Measurements from ENCODE around the gene LRBA. TPM values are rescaled to one million over a fixed set of nuclear protein-coding genes. Genes with fewer than 3 reads are reported as not detected.

LRBA gene
- polyA plus RNA-seq, 3 donors from 2014 or later, result 18.1 to 25.3 (median 19.6) TPM

GRCh38 chr4:150723727-150724411 lies 291.2 kb downstream of the LRBA start:
- Mint-ChIP-seq H3K4me1 (peaks cover 0 to 41% of the 10 kb centered on the region in 2 donors), H3K36me3 (peaks cover 36 to 46% (median 45%) of the 10 kb centered on the region in 3 donors), H3K27me3 (ENCODE audit: low read depth in 3 of 3) (no peaks in the 10 kb centered on the region), H3K4me3 (no peak overlapping the region), H3K27ac (no peak overlapping the region), H3K9me3 (peaks cover 6 to 15% (median 9%) of the 10 kb centered on the region in 6 donors)
- DNase-seq, result no peak

DNA sequence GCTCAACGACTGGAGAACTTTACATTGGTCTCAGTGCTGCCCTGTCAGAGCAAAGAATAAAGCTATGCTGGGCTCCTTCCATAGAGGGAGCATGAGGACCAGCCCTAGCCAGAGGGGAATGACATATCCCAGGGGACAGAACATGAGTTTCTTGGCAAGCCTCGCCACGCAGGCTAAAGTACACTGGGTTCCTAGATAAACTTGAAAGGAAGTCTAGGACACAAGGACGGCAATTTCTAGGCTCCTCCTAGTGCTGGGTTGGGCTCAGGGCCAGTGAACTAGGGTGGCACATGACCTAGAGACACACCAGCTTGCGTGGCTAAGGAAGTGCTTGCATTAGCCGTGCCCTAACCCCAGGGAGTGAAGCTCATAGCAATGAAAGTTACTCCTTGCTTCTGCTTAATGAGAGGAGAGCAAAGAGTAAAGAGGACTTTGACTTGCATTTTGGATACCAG lies 292.1 kb downstream of the LRBA start:
- Mint-ChIP-seq H3K27me3 (ENCODE audit: low read depth in 3 of 3) (no peaks in the 10 kb centered on the region), H3K4me1 (peaks cover 0 to 34% of the 10 kb centered on the region in 2 donors), H3K4me3 (no peak overlapping the region), H3K27ac (no peak overlapping the region), H3K9me3 (peaks cover 6 to 15% (median 9%) of the 10 kb centered on the region in 6 donors), H3K36me3 (peaks cover 32 to 45% (median 40%) of the 10 kb centered on the region in 3 donors)
- DNase-seq, result no peak

DNA sequence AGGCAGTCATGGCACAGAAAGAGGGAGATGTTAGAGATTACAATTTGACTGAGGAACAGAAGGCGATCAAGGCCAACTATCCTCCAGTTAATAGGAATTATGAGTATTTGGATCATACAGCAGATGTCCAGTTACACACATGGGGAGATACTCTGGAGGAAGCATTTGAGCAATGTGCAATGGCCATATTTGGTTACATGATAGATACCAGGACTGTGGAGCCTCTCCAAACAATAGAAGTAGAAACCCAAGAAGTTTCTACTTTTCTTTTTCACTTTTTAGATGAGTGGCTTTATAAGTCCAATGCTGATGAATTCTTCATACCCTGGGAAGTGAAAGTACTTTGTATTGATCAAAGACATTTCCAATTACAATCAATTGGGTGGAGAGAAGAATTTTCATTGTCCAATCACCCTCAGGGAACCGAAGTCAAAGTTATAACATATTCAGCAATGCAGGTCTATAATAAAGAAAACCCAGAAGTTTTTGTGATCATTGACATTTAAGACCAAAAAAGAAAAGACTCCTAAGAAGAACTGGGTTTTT lies 294.0 kb downstream of the LRBA start:
- no peak overlapping the region for H3K4me3 Mint-ChIP-seq
- no peaks in the 10 kb centered on the region for H3K27me3 Mint-ChIP-seq (ENCODE audit: low read depth in 3 of 3)
- peaks cover 16 to 30% (median 23%) of the 10 kb centered on the region in 3 donors for H3K36me3 Mint-ChIP-seq
- peaks cover 0 to 27% of the 10 kb centered on the region in 2 donors for H3K4me1 Mint-ChIP-seq
- no peak for DNase-seq
- no peak overlapping the region for H3K27ac Mint-ChIP-seq
- H3K9me3 Mint-ChIP-seq, result peaks cover under 1 to 8% (median 5%) of the 10 kb centered on the region in 6 donors

- H3K36me3 Mint-ChIP-seq, result peaks cover 6 to 17% (median 13%) of the 10 kb centered on the region in 3 donors
- DNase-seq, result no peak
- no peak overlapping the region for H3K4me3 Mint-ChIP-seq
- H3K4me1 Mint-ChIP-seq, result peaks cover 0 to 17% of the 10 kb centered on the region in 2 donors
- H3K9me3 Mint-ChIP-seq, result no peaks in the 10 kb centered on the region
- H3K27me3 Mint-ChIP-seq (ENCODE audit: low read depth in 3 of 3), result no peaks in the 10 kb centered on the region
- peak overlapping the region in 1 of 6 donors; percentile 57 for H3K27ac Mint-ChIP-seq
Observed at GRCh38 chr4:150717952-150718351, 297.1 kb downstream of the LRBA start.

DNA sequence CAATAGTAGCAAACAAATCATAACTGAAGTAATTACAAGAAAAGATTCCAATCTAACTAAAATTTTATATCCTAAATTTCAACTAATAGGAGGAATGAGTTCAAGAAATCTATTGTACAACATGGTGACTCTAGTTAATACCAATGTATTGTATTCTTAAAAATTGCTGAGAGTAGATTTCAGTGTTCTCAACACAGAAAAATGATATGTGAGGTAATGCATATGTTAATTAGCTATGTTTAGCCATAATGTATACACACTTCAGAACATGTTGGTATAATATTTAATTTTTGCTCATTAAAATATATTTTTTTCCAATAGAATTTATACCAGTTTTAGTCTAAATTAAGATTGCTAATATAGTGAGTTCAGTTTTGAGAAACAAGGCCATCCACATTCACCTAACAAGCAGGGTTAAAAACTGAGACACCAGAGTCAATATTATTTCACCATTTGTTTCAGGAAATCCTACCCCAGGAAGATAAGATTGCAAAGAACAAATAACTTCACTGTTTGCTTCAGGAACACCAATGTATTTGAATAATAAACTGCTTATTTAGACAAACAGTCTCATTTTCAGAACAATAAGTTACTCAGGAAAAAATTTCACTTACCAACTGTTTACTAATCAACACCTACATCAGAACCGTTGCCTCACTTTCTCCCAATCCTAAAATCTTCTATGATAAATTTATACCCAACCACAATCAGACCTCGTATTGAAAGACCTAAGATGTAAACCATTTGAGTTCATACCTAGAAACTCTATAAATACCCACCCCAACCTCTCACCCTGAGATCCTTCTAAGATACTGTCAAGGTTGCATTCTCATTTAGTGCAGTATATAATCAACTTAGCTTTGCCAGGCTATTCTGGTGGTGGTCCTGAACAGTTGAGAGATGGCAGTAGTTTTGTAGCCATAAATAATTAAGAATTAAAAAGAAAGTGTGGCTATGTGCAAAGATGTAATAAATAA lies 300.3 kb downstream of the LRBA start:
- Mint-ChIP-seq H3K4me1 (no peaks in the 10 kb centered on the region), H3K36me3 (peaks cover 0 to 3% (median 3%) of the 10 kb centered on the region in 3 donors), H3K4me3 (no peak overlapping the region), H3K9me3 (no peaks in the 10 kb centered on the region), H3K27me3 (ENCODE audit: low read depth in 3 of 3) (no peaks in the 10 kb centered on the region), H3K27ac (no peak overlapping the region)
- no peak for DNase-seq

DNA sequence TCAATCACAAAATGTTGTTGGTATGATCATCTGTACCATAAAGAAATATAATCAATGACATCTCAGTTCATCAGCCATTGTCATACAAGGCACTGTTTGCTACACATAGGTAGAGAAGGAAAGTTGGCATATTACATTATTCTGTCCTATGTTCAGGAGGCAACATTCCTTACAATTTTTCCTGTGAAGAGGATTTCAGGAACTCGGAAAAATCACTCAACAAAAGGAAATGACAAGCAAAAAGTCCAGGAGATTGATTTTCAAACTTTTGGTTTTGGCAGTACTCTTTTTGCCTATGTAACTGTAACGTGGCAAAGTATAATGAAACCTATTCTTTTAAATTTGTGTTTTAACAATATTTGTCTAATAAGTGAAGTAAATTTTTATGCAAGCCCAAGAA lies 301.8 kb downstream of the LRBA start:
- Mint-ChIP-seq H3K27me3 (ENCODE audit: low read depth in 3 of 3) (no peaks in the 10 kb centered on the region), H3K9me3 (no peaks in the 10 kb centered on the region), H3K36me3 (peaks cover 0 to 3% (median 3%) of the 10 kb centered on the region in 3 donors), H3K4me1 (no peaks in the 10 kb centered on the region), H3K4me3 (no peak overlapping the region), H3K27ac (no peak overlapping the region)
- DNase-seq, result no peak

DNA sequence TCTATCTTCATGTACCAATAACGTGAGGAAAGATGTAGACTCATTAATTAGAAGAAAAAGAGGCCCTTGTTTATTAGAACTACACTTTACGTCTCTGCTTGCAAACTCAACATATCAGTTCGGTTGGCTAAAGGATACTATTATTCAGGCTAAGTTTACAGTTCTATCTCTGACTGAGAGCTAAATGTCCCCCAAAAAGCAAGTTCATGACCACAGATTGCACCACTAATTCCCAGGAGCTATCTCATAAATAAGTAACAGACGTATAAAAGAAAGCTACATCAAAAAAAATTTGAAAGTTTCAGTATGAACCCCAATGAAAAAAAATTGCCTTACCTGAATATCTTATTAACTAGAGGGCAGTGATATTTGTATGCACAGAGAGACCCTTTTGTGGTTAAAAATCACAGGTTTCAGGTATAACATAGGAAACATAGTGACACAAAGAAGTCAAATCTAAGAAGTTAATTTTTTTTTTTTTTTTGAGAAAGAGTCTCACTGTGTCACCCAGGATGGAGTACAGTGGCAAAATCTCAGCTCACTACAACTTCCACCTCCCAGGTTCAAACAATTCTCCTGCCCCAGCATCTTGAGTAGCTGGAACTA lies 304.2 kb downstream of the LRBA start:
- Mint-ChIP-seq H3K27ac (no peak overlapping the region), H3K36me3 (peaks cover 0 to 3% (median 1%) of the 10 kb centered on the region in 3 donors), H3K9me3 (no peaks in the 10 kb centered on the region), H3K4me1 (no peaks in the 10 kb centered on the region), H3K4me3 (no peak overlapping the region), H3K27me3 (ENCODE audit: low read depth in 3 of 3) (peaks cover 0 to 2% (median 0%) of the 10 kb centered on the region in 3 donors)
- DNase-seq, result no peak

DNA sequence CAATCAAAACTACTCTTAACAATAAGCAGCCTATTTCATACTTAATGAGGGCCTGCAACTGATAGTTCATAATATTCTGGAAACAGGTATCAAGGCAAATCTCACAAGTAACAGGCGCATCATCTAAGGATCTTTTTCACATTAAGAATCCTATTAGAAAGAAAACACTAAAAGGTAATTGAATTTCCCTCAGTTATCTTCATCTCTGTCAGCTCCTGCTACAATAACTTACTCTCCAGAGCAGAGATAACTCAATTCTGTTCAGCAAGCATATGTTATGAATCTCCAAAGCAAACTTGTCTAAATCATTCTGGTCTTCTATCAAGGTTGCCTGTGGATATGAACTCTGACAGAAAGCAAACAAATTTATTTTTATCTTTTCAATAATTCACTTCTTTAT lies 307.1 kb downstream of the LRBA start:
- no peaks in the 10 kb centered on the region for H3K36me3 Mint-ChIP-seq
- H3K27ac Mint-ChIP-seq, result no peak overlapping the region
- H3K4me1 Mint-ChIP-seq, result peaks cover 0 to 7% of the 10 kb centered on the region in 2 donors

GRCh38 chr4:150699599-150699998 lies 315.5 kb downstream of the LRBA start:
- Mint-ChIP-seq H3K9me3 (no peaks in the 10 kb centered on the region), H3K36me3 (no peaks in the 10 kb centered on the region), H3K27ac (no peak overlapping the region), H3K4me3 (no peak overlapping the region), H3K27me3 (ENCODE audit: low read depth in 3 of 3) (no peaks in the 10 kb centered on the region), H3K4me1 (peaks cover 0 to 8% of the 10 kb centered on the region in 2 donors)
- no peak for DNase-seq

More for the DNA sequence above, 307.1 kb downstream of the LRBA start:
- no peak overlapping the region for H3K4me3 Mint-ChIP-seq
- DNase-seq, result no peak
- H3K27me3 Mint-ChIP-seq (ENCODE audit: low read depth in 3 of 3), result peaks cover 0 to 2% (median 0%) of the 10 kb centered on the region in 3 donors
- no peaks in the 10 kb centered on the region for H3K9me3 Mint-ChIP-seq

GRCh38 chr4:150695162-150695561 lies 319.9 kb downstream of the LRBA start:
- H3K4me3 Mint-ChIP-seq, result no peak overlapping the region
- H3K27me3 Mint-ChIP-seq (ENCODE audit: low read depth in 3 of 3), result no peaks in the 10 kb centered on the region
- H3K36me3 Mint-ChIP-seq, result peaks cover 0 to 8% (median 0%) of the 10 kb centered on the region in 3 donors
- H3K4me1 Mint-ChIP-seq, result peaks cover 0 to 12% of the 10 kb centered on the region in 2 donors
- H3K27ac Mint-ChIP-seq, result peak overlapping the region in 2 of 6 donors; percentile 4 to 18
- DNase-seq, result no peak
- H3K9me3 Mint-ChIP-seq, result no peaks in the 10 kb centered on the region

DNA sequence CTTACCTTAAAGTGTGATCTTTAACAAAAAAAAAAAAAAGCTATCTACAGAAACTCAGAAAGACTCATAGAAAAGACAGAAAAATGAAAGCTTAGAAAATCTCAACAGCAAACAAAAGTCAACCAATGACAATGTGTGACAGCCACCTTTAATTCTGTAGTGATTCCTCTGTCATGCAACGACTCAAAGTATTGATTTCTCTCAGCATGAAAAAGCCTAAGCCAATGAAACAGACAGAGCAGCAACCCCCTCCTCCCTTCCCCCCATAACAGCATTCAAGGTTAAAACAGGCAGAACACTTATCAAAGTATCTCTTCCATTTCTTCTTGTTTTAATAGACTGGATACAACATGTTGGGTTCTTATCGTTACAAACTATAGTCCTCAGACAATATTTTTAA lies 320.6 kb downstream of the LRBA start:
- no peak for DNase-seq
- H3K36me3 Mint-ChIP-seq, result peaks cover 0 to 8% (median 0%) of the 10 kb centered on the region in 3 donors
- no peaks in the 10 kb centered on the region for H3K27me3 Mint-ChIP-seq (ENCODE audit: low read depth in 3 of 3)
- no peaks in the 10 kb centered on the region for H3K9me3 Mint-ChIP-seq
- H3K27ac Mint-ChIP-seq, result peak overlapping the region in 2 of 6 donors; percentile 7 to 27
- peaks cover 0 to 12% of the 10 kb centered on the region in 2 donors for H3K4me1 Mint-ChIP-seq
- no peak overlapping the region for H3K4me3 Mint-ChIP-seq

DNA sequence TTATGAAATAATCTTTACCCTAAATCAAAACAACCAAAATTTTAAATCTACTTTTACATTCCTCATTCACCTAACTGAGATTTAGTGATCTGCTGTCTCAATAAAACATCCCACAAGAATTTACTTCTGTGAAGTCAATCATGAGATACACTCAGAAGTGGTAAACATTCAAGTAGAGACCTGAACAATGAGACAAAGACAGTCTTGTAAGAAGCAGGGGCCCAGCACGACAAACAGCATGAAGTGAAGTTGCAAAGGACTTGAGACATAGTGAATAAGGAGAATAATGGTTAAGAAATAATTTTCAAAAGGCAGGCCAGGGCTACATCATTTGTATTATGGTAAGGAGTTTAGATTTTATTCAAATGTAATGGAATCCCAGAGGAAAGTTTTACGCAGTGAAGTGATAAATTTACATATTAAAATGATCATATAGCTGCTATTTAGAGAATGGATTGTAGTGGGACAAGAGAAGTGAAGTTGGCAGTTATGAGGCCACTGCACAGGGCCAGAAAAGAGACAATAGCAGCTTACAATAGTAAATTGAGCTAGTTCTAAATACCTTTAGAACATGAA lies 331.2 kb downstream of the LRBA start:
- Mint-ChIP-seq H3K36me3 (peaks cover 7 to 22% (median 9%) of the 10 kb centered on the region in 3 donors), H3K4me1 (peaks cover 0 to 5% of the 10 kb centered on the region in 2 donors), H3K9me3 (no peaks in the 10 kb centered on the region), H3K27ac (peak overlapping the region in 2 of 6 donors; percentile 1 to 23), H3K27me3 (ENCODE audit: low read depth in 3 of 3) (no peaks in the 10 kb centered on the region), H3K4me3 (no peak overlapping the region)
- no peak for DNase-seq

GRCh38 chr4:150682126-150682525 lies 333.0 kb downstream of the LRBA start:
- peaks cover 0 to 5% of the 10 kb centered on the region in 2 donors for H3K4me1 Mint-ChIP-seq
- no peaks in the 10 kb centered on the region for H3K9me3 Mint-ChIP-seq
- no peak overlapping the region for H3K4me3 Mint-ChIP-seq
- peaks cover 0 to 1% (median 0%) of the 10 kb centered on the region in 3 donors for H3K27me3 Mint-ChIP-seq (ENCODE audit: low read depth in 3 of 3)
- peaks cover 7 to 23% (median 12%) of the 10 kb centered on the region in 3 donors for H3K36me3 Mint-ChIP-seq
- no peak for DNase-seq
- no peak overlapping the region for H3K27ac Mint-ChIP-seq

All from immature natural killer cell (primary cell).